GM21717 (cell line): Measurements from ENCODE around the gene SDK1.

Source experiments
- ATAC-seq: cut with Tn5 transposase; IDR thresholded peaks from one replicate; pipeline ENCODE4 v1.9.1; 2021; ENCODE audit warnings: mild to moderate bottlenecking, moderate library complexity; ENCODE audit not compliant: unreplicated experiment

The SDK1 gene

DNA sequence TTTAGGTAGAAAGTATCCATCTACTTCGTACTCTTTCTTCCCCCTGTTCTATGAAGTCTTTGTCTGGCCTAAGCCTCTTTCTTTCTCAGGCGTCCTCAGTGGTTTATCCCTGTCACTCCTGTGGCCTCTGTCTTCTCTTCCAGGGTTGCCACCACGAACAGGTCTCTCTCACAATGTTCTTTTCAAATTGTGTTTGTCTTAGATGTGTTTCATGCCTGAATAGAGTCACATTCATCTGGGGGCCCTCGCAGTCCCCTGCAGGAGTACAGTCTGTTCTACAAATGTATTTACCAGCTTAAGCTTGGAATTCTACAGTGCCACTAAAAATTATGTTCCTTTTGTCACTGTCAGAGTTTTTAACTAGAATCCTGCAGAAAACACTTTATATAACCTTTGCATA is 700.7 kb downstream of the SDK1 start:
- no peak for ATAC-seq

DNA sequence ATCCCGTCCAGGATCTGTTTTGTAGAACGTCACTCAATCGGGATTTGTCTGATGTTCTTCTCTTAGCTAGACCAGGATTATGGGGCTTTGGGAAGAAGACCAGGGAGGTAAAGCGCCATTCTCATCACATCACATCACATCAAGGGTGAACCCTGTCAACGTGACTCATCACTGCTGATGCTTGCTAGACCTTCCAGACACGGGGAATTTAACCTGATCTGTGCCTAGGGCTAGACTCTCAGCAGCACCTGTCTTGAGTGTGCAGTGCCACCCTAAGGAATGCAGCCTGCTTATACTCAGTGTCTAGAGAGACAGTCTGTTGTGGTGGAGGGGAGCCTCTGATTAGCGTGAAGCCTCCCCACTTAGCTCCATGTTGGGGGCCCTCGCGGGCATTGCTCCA is 702.5 kb downstream of the SDK1 start:
- ATAC-seq = no peak

DNA sequence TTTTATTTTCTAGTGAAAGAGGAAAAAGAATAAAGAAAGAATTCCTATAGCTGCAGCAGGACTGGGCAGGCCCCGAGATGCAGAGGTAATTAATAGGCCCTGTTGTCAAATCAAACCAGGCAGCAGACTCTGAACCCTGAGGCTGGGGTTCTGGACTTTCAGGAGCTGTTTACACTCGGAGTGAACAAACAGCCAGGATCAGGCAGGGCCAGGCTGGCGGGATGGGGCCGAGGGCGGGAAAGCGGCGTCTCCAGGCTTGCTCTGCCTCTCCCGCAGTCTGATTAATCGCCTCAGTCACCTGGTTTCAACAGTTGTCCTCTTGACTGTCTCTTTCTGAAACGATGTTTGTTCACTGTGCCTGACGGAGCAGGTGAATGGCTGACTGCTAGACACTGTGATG is 705.6 kb downstream of the SDK1 start:
- no peak for ATAC-seq

DNA sequence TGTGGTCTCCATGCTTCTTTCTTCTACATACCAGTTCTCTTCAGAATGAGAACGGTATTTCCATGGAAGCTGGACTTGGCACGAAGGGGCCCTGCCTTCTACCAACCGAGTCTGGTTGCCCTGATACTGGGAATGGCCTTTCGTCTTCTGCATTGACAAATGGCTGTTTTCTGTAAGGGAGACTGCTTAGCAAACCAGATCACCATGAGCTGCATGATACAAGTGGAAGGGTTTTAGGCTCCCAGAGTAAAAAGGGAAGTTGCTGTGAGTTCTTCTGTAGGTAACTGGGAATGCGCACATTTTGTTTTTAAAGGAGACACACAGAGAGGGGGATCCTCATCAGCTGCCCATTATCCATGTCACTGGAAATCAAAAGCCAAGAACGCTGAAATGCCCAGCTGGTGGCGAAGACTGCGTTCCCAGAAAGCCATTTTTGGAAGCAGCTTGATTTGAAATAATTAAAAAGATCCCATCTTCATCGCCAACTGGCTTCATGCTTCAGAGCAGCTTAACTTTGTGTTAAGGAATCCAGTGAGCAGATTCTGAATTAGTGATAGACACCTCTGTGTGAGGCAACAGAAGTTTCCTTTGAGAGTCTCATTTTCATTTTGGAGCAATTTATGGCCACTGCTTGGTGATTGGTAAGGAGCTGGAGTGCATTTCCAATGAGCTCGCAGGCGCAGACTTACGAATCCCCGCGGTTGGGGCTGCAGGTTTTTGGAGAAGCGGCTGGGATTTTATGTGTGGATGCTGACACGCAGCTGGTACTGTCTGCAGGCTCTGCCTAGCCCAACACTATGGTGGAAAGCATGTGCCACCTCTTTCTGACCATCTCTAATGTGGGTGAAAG is 708.4 kb downstream of the SDK1 start:
- no peak for ATAC-seq

DNA sequence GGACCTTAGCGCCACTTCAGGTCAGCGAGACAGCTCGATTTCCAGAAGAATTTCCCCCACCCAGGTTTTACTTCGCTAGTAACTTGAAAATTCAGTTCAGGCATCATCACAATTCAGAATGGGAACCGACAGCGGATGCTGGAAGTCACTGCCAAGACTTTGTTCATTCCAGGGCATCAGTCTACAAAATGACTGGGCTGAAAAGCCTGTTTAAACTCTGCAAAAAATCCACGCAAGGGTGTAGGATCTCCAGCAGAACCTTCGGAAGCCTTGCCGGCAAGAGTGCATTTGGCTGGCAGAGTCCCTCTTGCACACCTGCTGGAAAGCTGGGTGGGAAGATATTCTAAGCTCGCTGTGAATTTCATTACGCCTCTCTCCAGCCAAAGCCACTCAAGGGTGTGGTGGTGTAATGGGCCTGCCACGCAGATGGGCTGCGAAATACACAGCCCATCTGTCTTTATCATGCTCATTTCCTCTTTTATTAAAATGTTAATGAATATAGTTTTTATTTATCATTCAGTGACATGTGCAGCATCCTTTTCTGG is 709.1 kb downstream of the SDK1 start:
- no peak for ATAC-seq

DNA sequence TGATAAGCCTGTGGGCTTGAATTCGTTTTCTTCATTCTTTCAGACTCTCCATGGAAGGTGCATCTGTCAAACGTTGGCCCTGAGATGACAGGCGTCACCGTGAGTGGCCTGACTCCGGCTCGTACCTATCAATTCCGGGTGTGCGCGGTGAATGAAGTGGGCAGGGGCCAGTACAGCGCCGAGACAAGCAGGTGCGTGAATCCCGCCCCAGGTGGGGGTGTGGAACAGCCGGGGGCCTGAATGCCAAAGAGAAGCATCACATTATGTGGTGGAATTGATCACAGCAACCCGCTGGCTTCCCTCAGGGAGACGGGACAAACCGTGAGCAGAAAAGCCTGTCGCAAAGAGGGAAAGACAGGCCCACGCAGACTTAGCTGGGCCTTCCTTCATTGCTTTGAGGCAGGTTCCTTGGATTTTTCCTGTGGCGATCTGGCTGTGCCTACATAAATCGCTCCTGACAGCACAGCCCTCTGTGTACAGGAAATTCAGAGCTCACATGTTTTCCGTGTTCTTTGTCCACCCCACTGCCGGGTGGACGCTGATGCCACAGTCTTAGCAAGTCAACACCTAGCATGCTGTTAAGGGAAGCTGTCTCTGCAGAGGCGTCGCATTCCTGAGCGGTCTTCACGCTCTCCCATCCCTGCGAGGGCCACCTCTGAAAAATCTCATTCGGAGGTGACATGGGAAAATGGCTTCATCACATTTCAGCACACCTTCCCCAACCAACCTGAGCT is 710.0 kb downstream of the SDK1 start:
- no peak for ATAC-seq

DNA sequence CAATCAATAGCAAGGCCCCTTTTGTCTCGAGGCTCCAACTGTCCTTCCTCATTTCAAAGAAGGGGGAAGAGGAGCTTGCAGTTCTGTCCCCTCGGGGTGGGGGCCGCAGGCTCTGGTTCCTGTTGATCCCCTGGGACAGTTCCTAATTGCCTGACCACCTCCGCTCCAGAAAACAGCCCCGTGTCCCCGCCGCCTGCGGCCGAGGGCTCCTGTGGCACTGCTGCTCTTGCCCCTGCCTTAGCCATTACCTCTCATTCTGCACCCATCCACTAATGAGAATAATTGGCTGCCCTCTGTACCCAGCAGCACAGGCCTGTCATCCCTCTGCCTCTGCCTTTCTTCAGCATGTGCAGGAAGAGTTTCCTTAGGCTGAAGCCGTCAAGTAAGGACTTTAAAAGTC is 712.7 kb downstream of the SDK1 start:
- ATAC-seq = no peak

DNA sequence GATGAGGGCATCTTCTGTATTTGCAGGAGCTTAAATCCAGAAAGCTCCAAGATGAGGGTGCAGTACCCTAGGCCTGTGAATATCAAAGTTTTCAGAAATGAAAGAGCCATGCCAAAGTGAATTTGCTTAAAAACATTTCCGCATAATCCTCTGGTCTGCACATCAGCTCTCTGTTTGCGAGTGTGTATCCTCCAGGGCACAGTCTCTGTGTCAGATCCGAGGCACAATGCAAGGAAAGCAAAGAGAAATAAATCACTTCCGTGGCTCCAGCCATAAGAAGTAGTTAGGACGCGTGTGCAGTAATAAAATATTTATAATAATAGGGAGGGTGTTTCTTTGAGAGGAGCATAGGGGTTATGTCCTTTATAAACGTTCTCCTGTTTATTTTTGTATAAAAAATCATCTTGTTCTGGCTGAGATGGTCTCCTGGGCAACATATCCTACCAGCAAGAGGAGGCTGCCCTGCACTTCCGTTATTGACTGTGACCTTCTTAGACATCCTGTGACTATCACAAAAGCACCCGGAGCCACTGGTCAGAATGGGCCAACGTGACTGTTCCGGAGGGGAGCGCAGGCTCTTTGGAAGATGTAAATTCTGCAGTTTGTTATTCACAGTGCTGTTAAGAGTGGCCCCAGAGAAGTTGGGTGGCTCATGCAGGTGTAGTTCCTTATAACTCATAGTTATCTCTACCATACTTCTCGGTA is 713.4 kb downstream of the SDK1 start:
- ATAC-seq = no peak

DNA sequence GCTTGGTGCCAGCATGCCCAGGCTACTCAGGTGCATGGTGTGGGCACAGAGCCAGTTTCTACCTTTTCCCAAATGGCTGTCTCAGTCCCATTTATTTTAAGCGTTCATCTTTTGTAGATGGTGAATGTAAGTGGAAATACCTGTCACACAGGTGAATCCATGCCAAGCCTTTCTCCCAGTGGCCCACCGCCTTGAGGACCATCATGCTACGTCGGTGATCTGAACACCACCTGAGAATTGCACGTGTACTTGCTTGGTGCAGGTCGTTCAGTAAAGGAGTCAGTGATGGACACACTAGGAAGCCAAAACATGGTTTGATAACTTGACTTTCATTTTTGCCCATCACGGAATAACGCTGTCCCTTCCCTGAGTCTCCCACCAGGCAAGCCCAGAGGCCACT is 714.3 kb downstream of the SDK1 start:
- no peak for ATAC-seq

DNA sequence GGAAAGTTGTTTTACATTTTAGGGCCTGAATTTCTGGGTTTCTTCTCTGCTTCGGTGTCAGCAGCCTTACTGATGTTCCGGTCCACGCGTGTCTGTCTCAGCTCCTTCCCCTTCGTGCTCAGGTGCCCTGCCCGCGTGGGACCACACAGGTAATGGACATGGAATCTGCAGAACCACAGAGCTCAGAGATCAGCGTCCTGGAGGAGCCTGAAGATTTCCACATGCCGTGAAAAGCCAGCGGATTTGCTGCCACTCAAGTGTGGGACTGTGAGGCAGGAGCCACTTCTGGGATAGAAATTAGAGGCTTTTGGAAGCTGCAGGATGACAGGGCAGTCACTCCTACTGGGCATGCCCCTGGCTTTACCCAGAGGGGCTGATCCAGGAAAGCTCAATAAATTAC is 714.9 kb downstream of the SDK1 start:
- ATAC-seq = no peak

DNA sequence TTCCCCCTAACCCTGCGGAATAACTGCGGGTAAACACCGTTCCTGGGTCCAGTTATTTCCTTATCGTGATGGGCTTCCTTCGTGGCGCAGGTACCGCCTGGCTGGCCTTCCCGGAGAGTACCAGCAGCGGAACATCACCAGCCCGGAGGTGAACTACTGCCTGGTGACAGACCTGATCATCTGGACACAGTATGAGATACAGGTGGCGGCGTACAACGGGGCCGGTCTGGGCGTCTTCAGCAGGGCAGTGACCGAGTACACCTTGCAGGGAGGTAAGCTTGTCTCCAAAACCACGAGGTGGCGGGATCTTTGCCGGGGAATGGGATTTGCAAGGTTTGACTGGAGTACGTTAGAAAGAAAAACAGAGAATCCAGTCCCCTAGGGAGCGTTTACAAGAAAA is 716.0 kb downstream of the SDK1 start:
- ATAC-seq = no peak

DNA sequence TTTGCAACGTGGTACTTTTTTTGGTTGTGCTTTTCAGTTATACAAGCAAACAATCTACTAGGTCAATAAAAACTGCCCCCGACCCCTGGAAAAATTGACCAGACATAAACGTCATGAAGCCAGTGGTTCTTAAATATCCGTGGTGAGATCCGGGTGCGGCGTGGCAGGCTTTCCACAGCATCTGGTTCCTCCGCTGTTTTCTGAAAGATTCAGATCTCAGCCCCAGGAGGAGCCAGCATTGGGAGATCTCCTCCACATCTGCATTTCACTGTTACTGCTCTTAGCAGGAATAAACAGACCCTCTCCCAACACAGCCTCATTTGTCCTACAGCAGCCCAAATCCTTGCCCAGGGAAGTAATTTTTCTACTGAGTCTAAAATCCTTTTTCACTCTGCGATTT is 716.7 kb downstream of the SDK1 start:
- ATAC-seq = no peak

DNA sequence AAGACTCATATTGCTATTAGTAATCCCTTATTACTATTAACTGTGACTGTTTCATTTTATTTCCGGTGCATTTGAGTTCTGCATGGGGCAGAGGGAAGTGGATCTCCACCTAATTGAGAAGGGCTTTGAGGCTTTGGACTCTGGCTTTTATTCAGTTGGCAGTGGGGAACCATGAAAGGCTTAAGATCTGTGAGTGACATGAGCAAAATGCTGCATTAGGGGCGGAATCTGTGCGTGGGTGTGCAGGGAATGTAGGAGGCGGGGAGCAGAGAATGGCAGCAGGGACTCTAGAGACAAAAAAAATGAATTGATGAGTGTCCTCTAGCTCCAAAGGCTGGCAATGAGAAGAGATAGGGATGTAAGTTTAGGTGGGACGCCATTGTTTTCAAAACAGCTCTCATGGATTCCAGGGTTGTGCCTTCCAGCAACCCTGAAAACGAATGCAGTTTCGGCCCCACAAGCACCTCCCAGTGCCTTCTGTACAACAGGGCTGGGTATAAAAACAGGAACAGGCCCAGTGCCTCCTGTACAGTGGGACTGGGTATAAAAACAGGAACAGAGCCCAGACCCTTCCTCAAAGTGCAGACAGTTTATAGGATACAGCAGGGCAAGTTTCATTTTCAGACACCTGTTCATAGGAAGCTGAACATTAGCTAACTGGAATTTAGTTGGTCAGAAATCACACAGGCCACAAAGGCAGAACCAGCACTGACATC is 717.7 kb downstream of the SDK1 start:
- no peak for ATAC-seq

DNA sequence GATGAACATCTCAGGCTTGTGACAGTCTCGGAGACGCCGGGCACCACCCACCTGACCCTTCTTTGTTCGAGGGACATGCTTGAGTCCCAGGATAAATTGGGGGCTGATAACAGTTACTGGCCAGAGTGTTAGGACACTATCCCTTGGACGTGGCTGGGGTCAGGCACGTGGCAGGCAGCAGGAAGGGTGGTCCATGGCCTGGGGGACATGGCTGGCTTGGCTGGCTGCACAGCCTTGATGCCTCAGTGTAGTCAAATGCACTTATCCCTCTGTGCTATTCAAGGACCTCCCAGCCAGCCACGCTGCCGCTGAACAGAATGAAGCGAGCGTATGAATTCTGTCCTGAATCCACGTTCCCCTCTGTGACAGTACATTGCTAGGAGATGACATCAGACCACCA is 719.0 kb downstream of the SDK1 start:
- no peak for ATAC-seq

DNA sequence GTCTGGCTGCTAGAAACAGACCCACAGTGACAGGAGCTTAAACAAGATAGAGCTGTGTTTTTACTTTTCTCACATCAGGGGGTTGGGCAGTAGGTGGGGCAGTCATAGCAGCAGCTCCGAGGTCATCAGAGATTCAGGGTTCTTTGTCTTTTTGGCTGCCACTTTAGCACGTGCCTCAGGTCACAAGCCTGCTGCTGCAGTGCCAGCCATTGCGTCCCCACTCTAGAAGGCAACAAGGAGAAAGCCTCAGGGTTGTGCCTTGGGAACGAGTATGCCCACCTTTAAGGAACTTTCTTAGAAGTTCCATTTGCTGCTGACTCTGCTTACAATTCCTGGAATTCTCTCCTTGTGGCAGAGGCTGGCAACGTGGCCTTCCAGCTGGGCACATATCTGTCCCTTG is 720.4 kb downstream of the SDK1 start:
- ATAC-seq = no peak

DNA sequence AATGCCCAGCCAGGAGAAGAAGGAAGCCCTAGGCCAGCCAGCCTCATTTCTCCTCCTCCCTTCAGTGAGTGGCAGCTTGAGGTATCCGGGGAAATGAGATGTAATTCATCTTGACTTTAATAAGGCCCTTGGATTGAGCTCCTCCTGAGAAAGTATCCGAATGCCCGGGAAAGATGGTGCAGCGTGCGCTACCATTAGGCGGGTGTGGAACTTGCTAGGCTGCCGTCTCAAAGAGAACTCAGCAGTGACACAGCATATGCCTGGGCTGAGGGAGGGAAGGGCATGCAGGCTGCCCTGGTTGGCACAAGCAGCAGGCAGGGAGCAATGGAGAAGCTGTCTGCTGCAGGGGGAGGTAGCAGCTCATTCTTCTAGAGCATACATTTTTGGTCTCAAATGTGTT is 721.2 kb downstream of the SDK1 start:
- ATAC-seq = no peak

DNA sequence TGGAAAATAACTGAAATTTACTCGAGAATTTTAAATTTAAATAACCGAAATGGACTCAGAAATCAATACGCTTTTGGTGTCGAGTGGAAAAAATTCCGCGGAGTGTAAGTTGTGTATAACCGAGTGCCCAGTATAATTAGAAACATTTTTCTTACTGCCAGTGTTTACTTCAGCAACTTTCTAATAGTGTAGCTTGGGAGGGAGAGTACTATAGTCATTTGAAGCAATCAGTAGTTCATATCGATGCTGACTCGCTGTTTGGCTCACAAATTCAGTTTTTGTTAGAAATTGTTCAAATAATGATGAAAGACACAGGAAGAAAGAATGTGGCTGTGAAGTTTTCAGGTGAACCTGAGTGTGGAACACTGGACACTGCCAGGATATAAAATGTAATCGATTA is 722.5 kb downstream of the SDK1 start:
- no peak for ATAC-seq

DNA sequence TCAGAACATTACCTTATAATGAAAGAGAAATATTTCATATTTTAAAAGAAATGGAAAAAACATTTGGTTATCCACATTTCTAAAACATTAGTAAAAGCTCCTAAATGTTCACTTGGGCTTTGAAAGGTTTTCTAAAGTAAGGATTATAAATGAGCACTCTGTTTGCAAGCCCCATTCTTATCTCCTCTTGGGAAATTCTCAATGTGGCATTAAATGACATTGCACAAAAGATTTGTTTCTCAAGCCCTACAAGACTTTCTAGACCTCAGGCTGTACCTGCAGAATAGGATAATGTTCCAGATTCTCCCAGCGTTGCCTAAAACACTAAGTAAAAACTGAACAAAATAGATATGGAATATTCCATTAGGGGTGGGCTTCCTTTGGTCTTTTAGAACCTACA is 723.1 kb downstream of the SDK1 start:
- ATAC-seq = no peak

DNA sequence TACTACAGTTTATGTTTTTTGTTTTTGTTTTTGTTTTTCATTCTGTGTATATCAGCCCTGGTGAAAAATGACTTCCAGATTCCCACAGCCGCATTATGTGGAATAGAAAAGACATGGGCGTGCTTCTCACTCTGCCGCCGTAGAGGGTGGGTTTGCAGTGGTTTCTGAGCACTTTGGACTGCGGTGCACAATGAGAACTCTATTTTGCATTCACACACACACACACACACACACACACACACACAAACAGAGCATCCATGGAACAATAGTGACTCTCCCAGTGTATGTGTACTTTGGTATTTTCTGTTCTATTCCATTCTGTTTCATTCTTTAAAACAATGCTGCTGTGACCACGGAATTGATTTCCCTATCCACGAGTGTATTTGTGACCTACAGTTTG is 723.8 kb downstream of the SDK1 start:
- ATAC-seq = no peak

DNA sequence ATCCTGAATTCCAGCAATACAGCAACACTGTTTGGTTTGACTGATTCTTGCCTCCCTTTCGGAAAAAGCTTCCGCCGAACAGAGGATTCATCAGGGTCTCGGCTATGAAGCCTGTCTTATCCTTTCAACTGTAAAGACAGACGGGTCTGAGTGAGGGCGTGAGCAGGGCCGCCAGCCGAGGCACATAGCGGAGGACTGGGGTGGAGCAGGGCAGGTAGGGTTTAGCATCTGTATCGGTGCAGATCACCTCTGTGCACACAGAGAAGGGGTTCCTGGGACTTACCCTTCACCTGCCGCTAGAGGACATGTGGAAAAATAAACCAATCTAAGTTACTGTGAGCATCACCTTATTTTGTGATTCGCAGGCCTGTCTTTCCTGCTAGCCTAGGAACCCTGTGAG is 724.2 kb downstream of the SDK1 start:
- no peak for ATAC-seq
